ENCODE results near the gene CRHR1. TPM values are rescaled to one million over a fixed set of nuclear protein-coding genes. Genes with fewer than 3 reads are reported as not detected.

Gene CRHR1
- total and polyA plus RNA-seq, 2 experiments from 2014 or later = not detected

GRCh38 chr17:45850468-45850867 lies 66.3 kb downstream of the CRHR1 start:
- TF ChIP-seq EZH2 (IDR thresholded peaks at IDR 0.05; ENCODE audit: insufficient read depth, poor library complexity, severe bottlenecking) (no peak), EZH2phosphoT487 (IDR thresholded peaks at IDR 0.05; ENCODE audit: insufficient read depth, low read depth) (no peak)
- no peak overlapping the region for H2AFZ ChIP-seq
- H3K9ac ChIP-seq = no peak overlapping the region
- H3K4me1 ChIP-seq (ENCODE audit: insufficient read depth) = no peaks in the 10 kb centered on the region
- no peaks in the 10 kb centered on the region for H3K9me3 ChIP-seq (ENCODE audit: low read depth)
- H3K4me2 ChIP-seq (ENCODE audit: unreplicated experiment) = no peak overlapping the region
- WGBS, 2 experiments (ENCODE audit: low coverage in 1 of 2, low lambda C conversion rate in 2 of 2, missing lambda C conversion rate in 2 of 2) = 67 to 72% methylated on average over 5 of the region's 5 CpGs
- no peaks in the 10 kb centered on the region for H3F3A ChIP-seq (ENCODE audit: insufficient read depth)
- H4K20me1 ChIP-seq (ENCODE audit: insufficient read depth) = no peaks in the 10 kb centered on the region
- no peaks in the 10 kb centered on the region for H3K36me3 ChIP-seq (ENCODE audit: low read depth)
- in situ Hi-C loops (cut with MboI) = no loop called here
- no peaks in the 10 kb centered on the region for H3K79me2 ChIP-seq (ENCODE audit: insufficient read depth)
- no peak overlapping the region for H3K4me3 ChIP-seq
- H3K9me2 ChIP-seq (ENCODE audit: insufficient read depth) = no peaks in the 10 kb centered on the region
- no peaks in the 10 kb centered on the region for H3K27me3 ChIP-seq (replicated peaks; ENCODE audit: insufficient read depth)
- no peak overlapping the region for H3K27ac ChIP-seq
- no peak for DNase-seq

- Histone ChIP-seq H3K9me2 (ENCODE audit: insufficient read depth) (no peaks in the 10 kb centered on the region), H3K4me2 (ENCODE audit: unreplicated experiment) (no peak overlapping the region), H3K36me3 (ENCODE audit: low read depth) (no peaks in the 10 kb centered on the region), H2AFZ (no peak overlapping the region), H3K27ac (no peak overlapping the region), H4K20me1 (ENCODE audit: insufficient read depth) (no peaks in the 10 kb centered on the region), H3F3A (ENCODE audit: insufficient read depth) (peaks cover 4% of the 10 kb centered on the region; the same call in 1 of the 2 replicates), H3K9ac (no peak overlapping the region), H3K4me1 (ENCODE audit: insufficient read depth) (no peaks in the 10 kb centered on the region), H3K27me3 (replicated peaks; ENCODE audit: insufficient read depth) (no peaks in the 10 kb centered on the region), H3K9me3 (ENCODE audit: low read depth) (no peaks in the 10 kb centered on the region), H3K79me2 (ENCODE audit: insufficient read depth) (no peaks in the 10 kb centered on the region), H3K4me3 (no peak overlapping the region)
- in situ Hi-C loops (cut with MboI) = no loop called here
- 66 to 69% methylated on average over 6 of the region's 6 CpGs for WGBS, 2 experiments (ENCODE audit: low coverage in 1 of 2, low lambda C conversion rate in 2 of 2, missing lambda C conversion rate in 2 of 2)
- TF ChIP-seq EZH2 (IDR thresholded peaks at IDR 0.05; ENCODE audit: insufficient read depth, poor library complexity, severe bottlenecking) (no peak), EZH2phosphoT487 (IDR thresholded peaks at IDR 0.05; ENCODE audit: insufficient read depth, low read depth) (no peak)
- DNase-seq = no peak
Observed at GRCh38 chr17:45851022-45851421, 66.9 kb downstream of the CRHR1 start.

- Histone ChIP-seq H3K9me2 (ENCODE audit: insufficient read depth) (no peaks in the 10 kb centered on the region), H3K9ac (no peak overlapping the region), H3K4me1 (ENCODE audit: insufficient read depth) (no peaks in the 10 kb centered on the region), H3K27ac (no peak overlapping the region), H3K36me3 (ENCODE audit: low read depth) (no peaks in the 10 kb centered on the region), H3K4me2 (ENCODE audit: unreplicated experiment) (no peak overlapping the region), H3K27me3 (replicated peaks; ENCODE audit: insufficient read depth) (no peaks in the 10 kb centered on the region), H3K4me3 (no peak overlapping the region), H3F3A (ENCODE audit: insufficient read depth) (peaks cover 4% of the 10 kb centered on the region; the same call in 1 of the 2 replicates), H2AFZ (no peak overlapping the region), H3K9me3 (ENCODE audit: low read depth) (no peaks in the 10 kb centered on the region), H4K20me1 (ENCODE audit: insufficient read depth) (no peaks in the 10 kb centered on the region), H3K79me2 (ENCODE audit: insufficient read depth) (no peaks in the 10 kb centered on the region)
- 64 to 70% methylated on average over 8 of the region's 8 CpGs for WGBS, 2 experiments (ENCODE audit: low coverage in 1 of 2, low lambda C conversion rate in 2 of 2, missing lambda C conversion rate in 2 of 2)
- no peak for TF ChIP-seq EZH2phosphoT487 (IDR thresholded peaks at IDR 0.05; ENCODE audit: insufficient read depth, low read depth)
- no peak for TF ChIP-seq EZH2 (IDR thresholded peaks at IDR 0.05; ENCODE audit: insufficient read depth, poor library complexity, severe bottlenecking)
- no peak for DNase-seq
- in situ Hi-C loops (cut with MboI) = no loop called here
Observed at GRCh38 chr17:45851464-45851863, 67.3 kb downstream of the CRHR1 start.

- in situ Hi-C loops (cut with MboI) = no loop called here
- 43 to 45% methylated on average over 1 of the region's 1 CpG for WGBS, 2 experiments (ENCODE audit: low coverage in 1 of 2, low lambda C conversion rate in 2 of 2, missing lambda C conversion rate in 2 of 2)
- no peak for DNase-seq
Observed at GRCh38 chr17:45851873-45852272, 67.8 kb downstream of the CRHR1 start.

More at GRCh38 chr17:45851873-45852272, 67.8 kb downstream of the CRHR1 start:
- Histone ChIP-seq H3K79me2 (ENCODE audit: insufficient read depth) (no peaks in the 10 kb centered on the region), H3K27me3 (replicated peaks; ENCODE audit: insufficient read depth) (no peaks in the 10 kb centered on the region), H3K4me1 (ENCODE audit: insufficient read depth) (no peaks in the 10 kb centered on the region), H3K4me2 (ENCODE audit: unreplicated experiment) (no peak overlapping the region), H3K4me3 (no peak overlapping the region), H3K9me3 (ENCODE audit: low read depth) (no peaks in the 10 kb centered on the region), H3K9ac (no peak overlapping the region), H4K20me1 (ENCODE audit: insufficient read depth) (no peaks in the 10 kb centered on the region), H3F3A (ENCODE audit: insufficient read depth) (peaks cover 4% of the 10 kb centered on the region; the same call in 1 of the 2 replicates), H3K9me2 (ENCODE audit: insufficient read depth) (no peaks in the 10 kb centered on the region), H3K36me3 (ENCODE audit: low read depth) (no peaks in the 10 kb centered on the region), H2AFZ (no peak overlapping the region), H3K27ac (no peak overlapping the region)
- TF ChIP-seq EZH2 (IDR thresholded peaks at IDR 0.05; ENCODE audit: insufficient read depth, poor library complexity, severe bottlenecking) = no peak

Measured in GM23248 (cell line).